Gastroesophageal sphincter (tissue), 3 donors: ENCODE data around the gene GRID2.
"Not testable (repeated sequence)": the region's sequence is repeated elsewhere in the genome, so short reads cannot be mapped to it uniquely, and the experiment has no call there.

Source experiments
- EP300 ChIP-seq: sonication (generic); formaldehyde crosslinking; IDR thresholded peaks from one replicate; pipeline ENCODE4 v1.6.1; 2017; ENCODE audit warnings: antibody characterized with exemption, mild to moderate bottlenecking
- POLR2A ChIP-seq, 2 donors: fragments of 450-650 bp; IDR thresholded peaks; one replicate each; pipeline ENCODE4 v1.6.1; 2017; ENCODE audit warnings: antibody characterized with exemption in 2 of 2, mild to moderate bottlenecking in 2 of 2, moderate library complexity in 1 of 2
- TF ChIP-seq, protein P1 (sequence below), 4 experiments: fragments of 200-600 bp in 2 of 4; fragments of 450-650 bp in 2 of 4; sonication (generic) in 1 of 4; IDR thresholded peaks; one replicate each; pipeline ENCODE4 v1.5.1; 2017 to 2019; ENCODE audit warnings: antibody characterized with exemption in 4 of 4, mild to moderate bottlenecking in 2 of 4, moderate library complexity in 2 of 4

DNA sequence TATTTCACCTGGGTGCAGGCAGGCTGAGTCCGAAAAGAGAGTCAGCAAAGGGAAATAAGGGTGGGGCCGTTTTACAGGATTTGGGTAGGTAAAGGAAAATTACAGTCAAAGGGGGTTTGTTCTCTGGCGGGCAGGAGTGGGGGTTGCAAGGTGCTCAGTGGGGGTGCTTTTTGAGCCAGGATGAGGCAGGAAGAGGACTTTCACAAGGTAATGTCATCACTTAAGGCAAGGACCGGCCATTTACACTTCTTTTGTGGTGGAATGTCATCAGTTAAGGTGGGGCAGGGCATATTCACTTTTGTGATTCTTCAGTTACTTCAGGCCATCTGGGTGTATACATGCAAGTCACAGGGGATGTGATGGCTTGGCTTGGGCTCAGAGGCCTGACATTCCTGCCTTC, 32.2 kb upstream of the GRID2 start:
- TF ChIP-seq, protein P1, sequence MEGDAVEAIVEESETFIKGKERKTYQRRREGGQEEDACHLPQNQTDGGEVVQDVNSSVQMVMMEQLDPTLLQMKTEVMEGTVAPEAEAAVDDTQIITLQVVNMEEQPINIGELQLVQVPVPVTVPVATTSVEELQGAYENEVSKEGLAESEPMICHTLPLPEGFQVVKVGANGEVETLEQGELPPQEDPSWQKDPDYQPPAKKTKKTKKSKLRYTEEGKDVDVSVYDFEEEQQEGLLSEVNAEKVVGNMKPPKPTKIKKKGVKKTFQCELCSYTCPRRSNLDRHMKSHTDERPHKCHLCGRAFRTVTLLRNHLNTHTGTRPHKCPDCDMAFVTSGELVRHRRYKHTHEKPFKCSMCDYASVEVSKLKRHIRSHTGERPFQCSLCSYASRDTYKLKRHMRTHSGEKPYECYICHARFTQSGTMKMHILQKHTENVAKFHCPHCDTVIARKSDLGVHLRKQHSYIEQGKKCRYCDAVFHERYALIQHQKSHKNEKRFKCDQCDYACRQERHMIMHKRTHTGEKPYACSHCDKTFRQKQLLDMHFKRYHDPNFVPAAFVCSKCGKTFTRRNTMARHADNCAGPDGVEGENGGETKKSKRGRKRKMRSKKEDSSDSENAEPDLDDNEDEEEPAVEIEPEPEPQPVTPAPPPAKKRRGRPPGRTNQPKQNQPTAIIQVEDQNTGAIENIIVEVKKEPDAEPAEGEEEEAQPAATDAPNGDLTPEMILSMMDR (IDR thresholded peaks at IDR 0.05): not testable (repeated sequence)
- not testable (repeated sequence) for TF ChIP-seq POLR2A (IDR thresholded peaks at IDR 0.05); EP300
